ENCODE measurements around the gene UPK3A. TPM values are rescaled to one million over a fixed set of nuclear protein-coding genes. Genes with fewer than 3 reads are reported as not detected.
"Not testable (repeated sequence)": the region's sequence is repeated elsewhere in the genome, so short reads cannot be mapped to it uniquely, and the experiment has no call there.

UPK3A gene
- total RNA-seq, 2 donors from 2014 or later, result not detected

DNA sequence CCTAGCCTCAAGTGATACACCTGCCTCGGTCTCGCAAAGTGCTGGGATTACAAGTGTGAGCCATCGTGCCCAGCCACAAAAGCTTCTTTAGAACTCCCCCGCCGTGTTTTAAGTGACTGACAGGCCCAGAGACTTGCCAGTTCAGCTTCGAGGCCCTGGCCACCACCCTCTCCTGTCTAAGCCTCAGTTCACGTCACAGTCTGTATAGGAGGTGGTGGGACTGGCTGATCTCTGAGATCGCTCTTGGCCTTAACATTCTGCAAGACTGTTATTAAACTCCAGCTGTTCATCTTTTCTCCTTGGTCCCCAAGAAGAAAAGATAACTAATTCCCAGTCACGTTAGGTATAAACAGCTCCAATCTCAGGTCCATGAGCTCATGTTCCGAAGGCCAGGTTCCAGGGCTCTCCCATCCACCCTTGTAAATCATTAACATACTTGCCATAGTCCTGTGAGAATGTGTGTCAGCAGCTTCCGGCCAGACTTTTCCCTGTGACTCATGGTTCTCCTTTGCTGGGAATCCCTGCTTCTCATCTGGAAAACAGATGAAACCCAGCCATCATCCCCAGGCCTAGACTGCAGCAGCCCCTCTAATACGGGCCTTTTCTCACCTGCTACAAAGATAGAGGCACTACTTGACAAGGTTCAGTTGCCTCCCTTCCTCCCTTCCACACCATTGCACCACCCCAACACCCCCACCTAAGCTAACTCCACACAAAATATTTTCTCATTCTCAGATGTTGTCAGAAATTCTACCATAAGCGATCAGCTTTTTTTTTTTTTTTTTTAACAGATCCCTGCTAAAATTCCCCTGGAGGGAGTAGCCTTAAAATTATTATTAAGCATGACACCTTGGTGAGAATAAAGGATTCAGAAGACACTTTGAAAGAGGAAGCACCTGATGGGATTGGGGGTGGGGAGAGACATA, 38.4 kb upstream of the UPK3A start:
- Mint-ChIP-seq H3K36me3 (no peaks in the 10 kb centered on the region), H3K27ac (peak overlapping the region in 1 of 2 donors; percentile 86), H3K4me3 (no peak overlapping the region), H3K4me1 (ENCODE audit: low read depth in 2 of 2) (peaks cover 10 to 28% of the 10 kb centered on the region in 2 donors), H3K27me3 (no peaks in the 10 kb centered on the region), H3K9me3 (no peaks in the 10 kb centered on the region)
- DNase-seq (ENCODE audit: low spot score), result peak; percentile 32
- ATAC-seq, result no peak

DNA sequence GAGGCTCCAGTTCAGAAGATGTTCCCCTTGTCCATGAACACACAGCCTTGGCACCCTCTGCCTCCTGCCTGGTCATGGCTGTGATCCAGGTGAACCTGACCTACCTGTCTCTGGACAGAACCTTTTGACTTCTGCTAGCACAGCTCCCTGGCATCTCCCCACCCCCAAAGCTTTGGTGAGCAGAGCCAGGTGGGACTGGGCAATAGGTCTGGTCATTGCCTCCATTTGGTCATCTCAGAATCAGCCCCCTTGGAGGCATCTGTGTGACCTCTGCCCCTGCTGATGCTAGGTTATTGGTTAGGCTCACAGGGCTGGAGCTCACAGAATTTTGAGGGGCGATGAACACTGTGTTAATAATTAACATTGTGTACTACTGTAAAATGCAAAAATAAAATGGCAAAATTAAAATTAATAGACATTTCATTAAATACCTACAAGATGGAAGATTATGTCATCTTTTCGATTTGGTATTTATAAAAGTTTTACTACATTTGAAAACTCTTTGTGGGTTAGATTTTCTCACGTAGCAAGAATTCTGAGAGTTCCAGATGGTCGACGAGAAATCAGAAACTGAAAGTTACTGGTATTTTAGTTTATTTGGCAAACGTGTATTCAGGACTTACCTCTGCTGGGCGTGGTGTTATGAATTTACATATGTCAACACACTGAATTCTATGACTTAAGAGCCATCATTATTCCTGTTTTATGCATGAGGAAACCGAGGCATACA, 35.8 kb upstream of the UPK3A start:
- peak in 1 of 2 donors; percentile 20 for ATAC-seq
- Mint-ChIP-seq H3K4me1 (ENCODE audit: low read depth in 2 of 2) (peaks cover 5 to 18% of the 10 kb centered on the region in 2 donors), H3K27ac (no peak overlapping the region), H3K9me3 (no peaks in the 10 kb centered on the region), H3K4me3 (no peak overlapping the region), H3K36me3 (no peaks in the 10 kb centered on the region), H3K27me3 (no peaks in the 10 kb centered on the region)
- no peak for DNase-seq (ENCODE audit: low spot score)

DNA sequence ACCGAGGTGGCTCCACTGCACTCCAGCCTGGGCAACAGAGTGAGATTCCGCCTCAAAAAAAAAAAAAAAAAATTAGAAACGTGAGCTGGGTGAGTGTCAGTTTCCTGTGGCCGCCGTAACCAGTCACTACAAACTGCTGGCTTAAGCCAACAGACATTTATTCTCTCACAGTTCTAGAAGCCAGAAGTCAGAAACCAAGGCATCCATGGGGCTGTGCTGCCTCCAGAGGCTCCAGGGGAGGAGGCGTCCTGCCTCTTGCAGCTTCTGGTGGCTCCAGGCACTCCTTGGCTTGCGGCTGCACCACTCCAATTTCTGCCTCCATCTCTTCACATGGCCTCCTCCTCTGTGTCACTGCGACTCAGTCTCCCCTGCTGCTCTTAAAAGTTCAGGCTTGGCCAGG, 32.9 kb upstream of the UPK3A start:
- no peaks in the 10 kb centered on the region for H3K27me3 Mint-ChIP-seq
- peaks cover 10 to 22% of the 10 kb centered on the region in 2 donors for H3K4me1 Mint-ChIP-seq (ENCODE audit: low read depth in 2 of 2)
- H3K9me3 Mint-ChIP-seq, result no peaks in the 10 kb centered on the region
- no peak overlapping the region for H3K4me3 Mint-ChIP-seq
- ATAC-seq (no peak), DNase-seq (ENCODE audit: low spot score) (no peak)
- H3K27ac Mint-ChIP-seq, result no peak overlapping the region
- no peaks in the 10 kb centered on the region for H3K36me3 Mint-ChIP-seq

DNA sequence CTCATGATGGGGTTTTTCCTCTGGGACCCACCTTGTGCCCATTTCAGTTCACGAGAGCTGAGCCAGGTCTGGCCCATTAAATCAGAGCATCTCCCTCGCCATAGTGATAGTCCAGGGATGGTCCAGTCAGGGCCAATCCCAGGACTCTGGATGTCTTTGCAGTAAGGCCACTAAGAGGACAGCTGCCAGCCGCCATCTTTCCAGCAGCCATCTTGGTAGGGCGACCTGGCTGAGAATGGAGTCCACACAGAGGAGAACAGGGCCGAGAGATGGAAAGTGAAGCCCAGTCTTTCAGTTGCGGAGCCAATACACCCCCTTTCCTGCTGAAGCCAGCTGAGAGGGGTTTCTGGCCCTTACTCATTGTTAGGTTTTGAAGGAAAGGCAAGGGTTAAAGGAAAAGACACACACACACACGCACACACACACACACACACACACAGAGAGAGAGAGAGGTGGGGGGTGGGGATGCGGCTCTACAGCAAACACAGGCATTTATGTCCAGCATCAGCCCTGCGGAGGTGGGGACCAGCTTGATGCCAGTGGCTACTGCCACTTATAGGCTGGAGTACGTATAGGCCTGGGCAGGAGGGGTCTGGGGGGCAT, 31.6 kb upstream of the UPK3A start:
- no peaks in the 10 kb centered on the region for H3K27me3 Mint-ChIP-seq
- H3K27ac Mint-ChIP-seq, result no peak overlapping the region
- H3K9me3 Mint-ChIP-seq, result no peaks in the 10 kb centered on the region
- no peak overlapping the region for H3K4me3 Mint-ChIP-seq
- ATAC-seq (no peak), DNase-seq (ENCODE audit: low spot score) (no peak)
- H3K36me3 Mint-ChIP-seq, result no peaks in the 10 kb centered on the region
- H3K4me1 Mint-ChIP-seq (ENCODE audit: low read depth in 2 of 2), result peaks cover 9 to 22% of the 10 kb centered on the region in 2 donors

DNA sequence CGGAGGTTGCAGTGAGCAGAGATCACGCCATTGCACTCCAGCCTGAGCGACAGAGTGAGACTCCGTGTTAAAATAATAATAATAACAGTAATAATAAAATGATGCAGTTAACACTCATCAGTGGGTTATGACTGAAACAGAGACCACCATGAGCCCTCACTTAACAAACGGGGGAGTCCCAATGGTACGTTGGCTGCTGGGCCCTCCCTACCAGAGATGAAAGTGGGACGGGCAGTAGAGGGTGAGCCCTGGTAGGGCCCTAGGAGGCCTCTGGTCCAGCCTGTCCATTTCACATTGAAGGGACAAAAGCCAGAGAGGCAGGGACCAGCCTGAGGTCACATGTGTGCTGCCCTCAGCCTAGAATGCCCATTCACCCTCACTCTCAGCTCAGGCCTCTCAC, 30.4 kb upstream of the UPK3A start:
- DNase-seq (ENCODE audit: low spot score) (no peak), ATAC-seq (peak in 1 of 2 donors; percentile 70)
- H3K4me1 Mint-ChIP-seq (ENCODE audit: low read depth in 2 of 2), result peaks cover 9 to 19% of the 10 kb centered on the region in 2 donors
- peak overlapping the region; percentile 67 for H3K4me3 Mint-ChIP-seq
- no peaks in the 10 kb centered on the region for H3K27me3 Mint-ChIP-seq
- H3K9me3 Mint-ChIP-seq, result no peaks in the 10 kb centered on the region
- H3K36me3 Mint-ChIP-seq, result no peaks in the 10 kb centered on the region
- H3K27ac Mint-ChIP-seq, result peak overlapping the region in 1 of 2 donors; percentile 67

DNA sequence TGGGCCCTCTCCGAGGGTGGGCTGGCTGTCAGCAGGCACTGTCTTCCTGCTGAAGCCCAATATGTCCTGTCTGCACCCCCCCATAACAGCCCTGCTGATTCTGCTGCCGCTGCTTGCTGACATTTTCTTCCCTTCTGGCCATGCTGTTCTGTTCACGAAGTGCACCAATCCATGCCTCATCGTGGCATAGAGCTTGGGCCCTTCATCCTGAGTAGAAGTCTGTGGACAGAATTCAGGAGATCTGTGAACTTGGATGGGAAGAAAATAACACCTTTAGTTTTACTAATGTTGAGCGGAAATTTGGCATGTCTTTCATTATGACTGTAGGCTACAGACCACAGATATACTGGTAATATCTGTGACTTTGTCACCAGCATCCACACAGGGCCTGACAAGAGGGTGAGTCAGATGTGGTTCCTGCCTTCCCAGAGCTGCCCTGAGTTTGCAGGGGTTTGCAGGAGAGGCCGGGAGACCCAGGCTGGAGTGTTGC, 29.9 kb upstream of the UPK3A start:
- peak overlapping the region; percentile 67 for H3K4me3 Mint-ChIP-seq
- H3K27ac Mint-ChIP-seq, result peak overlapping the region; percentile 9 to 67
- ATAC-seq (peak; percentile 83 to 94), DNase-seq (ENCODE audit: low spot score) (no peak)
- peaks cover 12 to 17% of the 10 kb centered on the region in 2 donors for H3K4me1 Mint-ChIP-seq (ENCODE audit: low read depth in 2 of 2)
- no peaks in the 10 kb centered on the region for H3K36me3 Mint-ChIP-seq
- H3K9me3 Mint-ChIP-seq, result no peaks in the 10 kb centered on the region
- H3K27me3 Mint-ChIP-seq, result peaks cover 0 to 3% of the 10 kb centered on the region in 2 donors

DNA sequence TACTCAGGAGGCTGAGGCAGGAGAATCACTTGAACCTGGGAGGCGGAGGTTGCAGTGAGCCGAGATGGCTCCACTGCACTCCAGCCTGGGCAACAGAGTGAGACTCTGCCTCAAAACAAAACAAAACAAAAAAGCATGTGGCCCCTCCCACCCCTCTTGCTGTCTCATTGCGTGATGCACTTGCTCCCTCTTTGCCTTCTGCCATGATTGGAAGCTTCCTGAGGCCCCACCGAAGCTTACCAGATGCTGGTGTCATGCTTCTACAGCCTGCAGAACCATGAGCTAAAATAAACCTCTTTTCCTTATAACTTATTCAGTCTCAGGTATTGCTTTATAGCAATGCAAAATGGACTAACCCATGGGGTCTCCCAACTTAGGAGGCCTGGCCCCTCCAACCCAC, 26.8 kb upstream of the UPK3A start:
- not testable (repeated sequence) for ATAC-seq; H3K36me3 Mint-ChIP-seq; H3K9me3 Mint-ChIP-seq; H3K27me3 Mint-ChIP-seq; DNase-seq (ENCODE audit: low spot score); H3K27ac Mint-ChIP-seq; H3K4me3 Mint-ChIP-seq
- H3K4me1 Mint-ChIP-seq (ENCODE audit: low read depth in 2 of 2), result peaks cover 8 to 17% of the 10 kb centered on the region in 2 donors

DNA sequence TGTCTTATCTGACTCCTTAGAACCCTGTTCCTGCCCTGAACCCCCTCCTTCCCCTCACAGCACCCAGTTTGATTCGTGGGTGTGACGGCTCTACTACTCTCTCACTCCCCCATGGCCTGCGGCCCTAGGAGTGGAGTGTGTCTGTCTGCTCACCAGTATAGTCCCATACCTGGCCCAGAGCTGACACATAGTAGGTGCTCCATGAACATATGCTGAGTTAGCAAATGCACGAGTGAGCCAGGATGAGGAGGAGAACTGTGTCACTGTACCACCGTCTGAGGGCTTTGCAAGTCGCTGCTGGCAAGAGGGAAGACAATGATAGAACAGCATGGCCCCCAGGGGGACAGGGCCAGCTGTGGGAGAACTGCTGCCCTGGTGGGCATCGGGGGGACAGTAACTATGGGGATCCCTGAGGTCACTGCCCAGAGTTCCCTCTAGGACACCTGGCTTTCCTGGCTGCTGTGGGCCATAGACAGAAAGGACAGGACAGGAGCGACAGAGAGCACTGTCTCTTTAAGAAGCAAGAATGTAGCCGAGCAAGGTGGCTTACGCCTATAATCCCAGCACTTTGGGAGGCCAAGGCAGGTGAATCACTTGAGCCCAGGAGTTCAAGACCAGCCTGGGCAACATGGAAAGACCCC, 24.9 kb upstream of the UPK3A start:
- Mint-ChIP-seq H3K27me3 (peaks cover 0 to 6% of the 10 kb centered on the region in 2 donors), H3K4me3 (no peak overlapping the region), H3K27ac (no peak overlapping the region), H3K36me3 (no peaks in the 10 kb centered on the region), H3K9me3 (no peaks in the 10 kb centered on the region), H3K4me1 (ENCODE audit: low read depth in 2 of 2) (peaks cover 10 to 17% of the 10 kb centered on the region in 2 donors)
- ATAC-seq (no peak), DNase-seq (ENCODE audit: low spot score) (no peak)

DNA sequence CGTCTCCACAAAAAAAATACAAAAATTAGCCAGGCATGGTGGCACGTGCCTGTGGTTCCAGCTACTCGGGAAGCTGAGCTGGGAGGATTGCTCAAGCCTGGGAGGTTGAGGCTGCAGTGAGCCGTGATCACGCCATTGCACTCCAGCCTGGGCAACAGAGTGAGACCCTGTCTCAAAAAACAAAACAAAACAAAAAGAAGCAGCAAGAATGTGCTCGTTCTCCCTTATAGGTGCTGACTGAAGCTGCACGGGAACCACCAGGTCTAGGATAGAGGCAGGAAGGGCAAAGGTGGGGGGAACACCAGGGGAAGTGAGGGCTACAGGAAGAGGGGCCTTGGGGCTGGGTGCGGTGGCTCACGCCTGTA, 24.4 kb upstream of the UPK3A start:
- H3K36me3 Mint-ChIP-seq; H3K9me3 Mint-ChIP-seq; H3K27me3 Mint-ChIP-seq; DNase-seq (ENCODE audit: low spot score); H3K4me3 Mint-ChIP-seq; H3K27ac Mint-ChIP-seq; ATAC-seq: not testable (repeated sequence)
- peaks cover 7 to 12% of the 10 kb centered on the region in 2 donors for H3K4me1 Mint-ChIP-seq (ENCODE audit: low read depth in 2 of 2)

DNA sequence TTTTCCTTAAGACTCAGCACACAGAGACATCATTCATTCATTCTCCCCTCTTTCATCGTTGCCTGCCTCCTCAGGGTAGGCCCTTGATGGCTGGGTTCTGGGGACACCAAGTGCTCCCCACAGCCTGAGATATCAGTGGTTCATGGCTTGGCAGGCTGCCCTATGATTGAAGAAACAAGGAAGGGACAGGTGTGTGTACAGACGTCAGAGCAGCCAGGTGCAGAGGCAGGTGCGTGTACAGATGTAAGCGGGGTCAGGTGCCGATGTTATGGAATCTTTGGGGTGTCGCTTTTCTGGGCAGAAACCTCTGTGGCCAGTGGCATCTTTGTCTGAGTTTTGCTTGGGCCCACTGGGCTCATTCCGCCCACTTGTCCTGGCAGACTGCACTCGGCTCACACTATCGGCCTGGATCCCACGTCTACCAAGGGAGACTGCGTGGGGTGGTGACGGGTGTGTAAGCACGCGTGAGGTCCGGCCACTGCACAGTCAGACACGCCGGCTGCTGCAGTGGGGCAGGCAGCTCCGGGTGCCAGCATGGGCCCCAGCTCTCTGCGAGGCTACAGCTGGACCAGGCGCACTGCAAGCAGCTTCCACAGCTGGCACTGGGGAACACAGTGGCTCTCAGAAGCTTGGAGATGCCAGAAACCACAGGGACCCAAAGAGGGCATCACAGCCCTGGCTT, 23.2 kb upstream of the UPK3A start:
- Mint-ChIP-seq H3K9me3 (no peaks in the 10 kb centered on the region), H3K4me1 (ENCODE audit: low read depth in 2 of 2) (peaks cover 4 to 7% of the 10 kb centered on the region in 2 donors)
- DNase-seq (ENCODE audit: low spot score), result no peak

DNA sequence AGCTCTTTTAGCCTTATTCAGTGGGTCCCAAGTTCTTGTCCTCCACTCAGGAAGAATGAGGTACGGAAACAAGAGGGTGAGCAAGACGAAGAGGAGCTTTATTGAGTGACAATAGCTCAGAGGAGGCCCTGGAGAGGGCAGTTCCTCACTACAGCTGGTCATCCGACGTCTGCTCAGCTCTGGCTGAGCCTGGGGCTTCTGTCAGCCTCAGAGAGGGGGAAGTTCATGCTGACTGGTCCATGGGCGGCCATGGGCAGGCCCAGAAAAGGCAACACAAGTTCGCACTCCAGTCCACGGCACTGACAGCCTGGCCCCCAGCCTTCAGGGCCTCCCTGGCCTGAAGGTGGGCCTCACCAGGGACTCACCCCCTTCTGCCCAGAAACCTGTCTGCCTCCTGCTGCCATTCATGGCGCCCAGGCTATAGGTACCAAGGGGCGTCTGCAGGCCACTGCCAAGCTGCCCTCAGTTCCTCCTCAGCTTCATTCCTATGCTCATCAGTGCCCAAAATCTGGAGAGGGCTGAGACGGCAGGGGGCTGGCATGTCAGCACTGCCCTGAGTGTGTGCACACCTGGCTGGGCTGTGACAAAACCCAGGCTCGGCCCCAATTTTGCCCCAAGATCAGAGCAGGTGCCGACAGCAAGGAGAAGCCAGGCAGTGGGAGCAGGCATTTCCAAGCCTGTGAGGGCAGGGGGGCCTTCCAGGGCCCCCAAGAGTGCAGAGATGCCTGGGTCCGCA, 22.4 kb upstream of the UPK3A start:
- Mint-ChIP-seq H3K27me3 (peaks cover 13 to 14% of the 10 kb centered on the region in 2 donors), H3K4me3 (no peak overlapping the region), H3K9me3 (no peaks in the 10 kb centered on the region), H3K27ac (no peak overlapping the region), H3K36me3 (no peaks in the 10 kb centered on the region), H3K4me1 (ENCODE audit: low read depth in 2 of 2) (peaks cover 4 to 7% of the 10 kb centered on the region in 2 donors)
- DNase-seq (ENCODE audit: low spot score), result no peak
- ATAC-seq, result no peak

More for the DNA sequence above, 23.2 kb upstream of the UPK3A start:
- ATAC-seq, result no peak
- H3K36me3 Mint-ChIP-seq, result no peaks in the 10 kb centered on the region
- no peak overlapping the region for H3K4me3 Mint-ChIP-seq
- H3K27me3 Mint-ChIP-seq, result peaks cover 7 to 10% of the 10 kb centered on the region in 2 donors
- H3K27ac Mint-ChIP-seq, result no peak overlapping the region

DNA sequence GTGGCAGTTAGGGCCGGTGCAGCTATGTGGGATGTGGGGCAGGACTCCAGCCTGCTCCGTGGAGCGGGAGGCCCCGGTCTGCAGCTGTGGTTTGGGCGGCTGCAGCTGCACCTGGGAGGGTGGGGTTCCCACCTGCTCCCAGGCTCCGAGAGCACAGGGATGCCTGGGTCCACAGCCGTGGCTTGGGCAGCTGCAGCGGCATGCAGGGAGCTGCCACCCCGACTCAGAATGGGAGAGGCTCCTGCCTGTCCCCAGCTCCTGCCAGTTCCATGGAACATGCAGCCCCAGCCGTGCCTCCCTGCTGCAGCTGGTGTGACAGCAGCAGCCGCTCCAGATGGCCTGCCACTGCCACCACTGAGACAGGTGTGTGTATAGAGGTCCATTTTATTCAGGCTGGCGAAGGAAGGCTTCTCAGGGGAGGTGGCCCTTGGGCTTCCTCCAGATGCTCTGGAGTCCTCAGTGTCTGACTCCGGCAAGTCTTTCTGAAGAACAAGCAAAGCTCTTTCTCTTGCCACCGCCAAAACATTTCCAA, 21.8 kb upstream of the UPK3A start:
- DNase-seq (ENCODE audit: low spot score) (no peak), ATAC-seq (no peak)
- peaks cover 4 to 7% of the 10 kb centered on the region in 2 donors for H3K4me1 Mint-ChIP-seq (ENCODE audit: low read depth in 2 of 2)
- peaks cover 13 to 14% of the 10 kb centered on the region in 2 donors for H3K27me3 Mint-ChIP-seq
- no peaks in the 10 kb centered on the region for H3K36me3 Mint-ChIP-seq
- no peaks in the 10 kb centered on the region for H3K9me3 Mint-ChIP-seq
- H3K27ac Mint-ChIP-seq, result no peak overlapping the region
- no peak overlapping the region for H3K4me3 Mint-ChIP-seq
